B cell (primary cell): Measurements from ENCODE around the gene BRSK2.

Source experiments
- CTCF ChIP-seq: fragments of 200-600 bp; IDR thresholded peaks from one replicate; pipeline ENCODE4 v1.8.0; 2022; ENCODE audit warnings: antibody characterized with exemption, mild to moderate bottlenecking
- EZH2 ChIP-seq: IDR thresholded peaks from 2 replicates; pipeline ENCODE4 v1.6.1; 2012; ENCODE audit warnings: borderline replicate concordance, low read depth, mild to moderate bottlenecking, moderate library complexity, low read length; ENCODE audit not compliant: insufficient read depth, poor library complexity, severe bottlenecking

GRCh38 chr11:1356478-1356960, 33.2 kb upstream of the BRSK2 start:
- TF ChIP-seq CTCF (no peak), EZH2 (no peak)
